ENCODE data around the gene SOX9.
"Not testable (repeated sequence)": the region's sequence is repeated elsewhere in the genome, so short reads cannot be mapped to it uniquely, and the experiment has no call there.

Gene SOX9

DNA sequence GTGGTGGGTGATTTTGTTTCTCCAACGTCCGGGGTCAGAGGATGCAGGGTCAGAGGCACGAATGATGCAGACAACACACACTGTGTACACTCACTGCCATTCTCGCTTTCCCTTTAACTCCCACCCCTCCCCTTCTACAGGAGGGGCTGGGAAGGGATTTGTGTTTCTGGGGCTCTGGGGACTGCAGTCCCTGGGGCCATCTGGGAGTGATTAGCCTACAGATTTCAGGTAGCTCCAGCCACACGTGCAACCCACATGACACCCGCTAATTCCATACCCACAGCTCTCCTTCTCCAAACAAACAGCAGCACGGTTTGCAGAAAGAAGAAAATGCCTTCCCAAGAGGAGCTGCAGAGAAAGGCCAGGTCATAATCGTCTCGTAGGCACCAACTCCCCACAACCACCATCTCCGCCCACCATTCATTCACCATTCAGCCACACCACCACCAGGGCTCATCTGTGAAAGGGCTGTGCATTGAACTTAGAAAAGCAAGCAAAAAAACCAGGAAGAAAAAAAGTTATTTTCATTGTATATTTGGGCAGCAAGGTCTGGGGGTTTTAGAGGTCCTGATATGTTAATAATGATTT, 9.4 kb upstream of the SOX9 start:
- no peak for DNase-seq

DNA sequence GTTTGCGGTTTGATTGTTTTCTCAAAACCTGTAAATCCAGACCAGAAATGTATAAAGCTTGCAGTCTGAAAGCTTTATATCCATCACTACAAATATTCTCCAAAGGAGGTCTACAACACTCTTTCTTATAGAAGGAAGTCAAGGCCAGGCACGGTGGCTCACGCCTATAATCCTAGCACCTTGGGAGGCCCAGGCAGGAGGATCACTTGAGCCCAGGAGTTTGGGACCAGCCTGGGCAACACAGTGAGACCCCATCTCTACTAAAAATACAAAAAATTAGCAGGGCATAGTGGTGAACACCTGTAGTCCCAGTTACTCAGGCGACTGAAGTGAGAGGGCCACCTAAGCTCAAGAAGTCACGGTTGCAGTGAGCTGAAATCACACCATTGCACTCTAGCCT, 8.9 kb upstream of the SOX9 start:
- not testable (repeated sequence) for DNase-seq

DNA sequence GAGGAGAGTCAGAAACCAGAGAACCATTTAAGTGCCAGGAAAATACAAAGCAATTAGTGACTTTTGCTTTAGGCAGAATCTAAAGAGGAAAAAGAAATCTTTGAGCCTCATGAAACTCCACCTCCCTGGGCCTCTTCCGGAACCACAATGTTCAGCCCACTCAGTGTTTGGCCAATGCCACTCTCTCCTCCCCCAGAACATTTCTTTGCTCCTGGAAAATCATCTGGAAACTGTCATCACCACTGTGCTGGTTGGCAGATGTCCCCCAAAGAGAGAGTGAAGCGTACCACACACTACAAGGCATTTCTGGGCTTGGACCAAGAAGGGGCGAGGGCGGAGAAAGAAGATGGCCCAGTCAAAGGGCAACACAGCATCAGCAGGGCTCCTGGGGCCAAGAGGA, 7.1 kb upstream of the SOX9 start:
- DNase-seq, result no peak

DNA sequence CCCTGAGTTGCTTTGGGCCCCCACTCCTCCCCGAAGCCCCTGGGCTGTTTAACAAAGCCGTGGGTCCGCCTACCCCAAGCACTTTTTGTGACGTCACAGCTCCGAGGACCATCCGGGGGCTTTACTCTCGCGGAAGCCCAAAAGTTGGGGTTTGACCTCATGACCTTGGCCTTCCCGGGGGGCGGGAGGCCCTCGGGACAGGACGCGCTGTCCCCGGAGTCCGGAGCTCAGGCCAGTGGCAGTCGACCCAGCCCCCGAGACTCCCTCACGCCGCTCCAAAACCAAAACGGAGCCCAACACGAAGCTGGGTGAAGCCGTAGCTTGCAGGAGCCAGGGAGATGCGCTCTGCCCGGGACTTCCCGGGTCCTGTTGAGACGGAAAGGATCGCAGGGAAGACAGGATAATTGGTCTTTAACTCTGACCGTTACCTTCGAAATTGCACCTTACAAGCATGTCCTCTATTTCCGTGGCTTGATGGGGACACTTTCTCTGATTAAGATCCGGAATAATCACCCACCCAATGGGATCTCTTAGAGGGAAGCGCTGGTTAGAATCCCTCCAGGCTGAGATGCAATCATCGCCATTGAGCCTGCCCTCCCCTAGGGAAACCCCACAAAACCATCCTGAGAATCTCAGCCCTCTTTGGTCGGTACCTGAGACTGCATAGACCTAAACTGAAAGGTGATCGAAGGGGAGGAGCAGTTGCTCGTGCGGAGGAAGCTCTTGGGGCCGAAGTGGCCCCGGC, 4.9 kb upstream of the SOX9 start:
- no peak for DNase-seq

DNA sequence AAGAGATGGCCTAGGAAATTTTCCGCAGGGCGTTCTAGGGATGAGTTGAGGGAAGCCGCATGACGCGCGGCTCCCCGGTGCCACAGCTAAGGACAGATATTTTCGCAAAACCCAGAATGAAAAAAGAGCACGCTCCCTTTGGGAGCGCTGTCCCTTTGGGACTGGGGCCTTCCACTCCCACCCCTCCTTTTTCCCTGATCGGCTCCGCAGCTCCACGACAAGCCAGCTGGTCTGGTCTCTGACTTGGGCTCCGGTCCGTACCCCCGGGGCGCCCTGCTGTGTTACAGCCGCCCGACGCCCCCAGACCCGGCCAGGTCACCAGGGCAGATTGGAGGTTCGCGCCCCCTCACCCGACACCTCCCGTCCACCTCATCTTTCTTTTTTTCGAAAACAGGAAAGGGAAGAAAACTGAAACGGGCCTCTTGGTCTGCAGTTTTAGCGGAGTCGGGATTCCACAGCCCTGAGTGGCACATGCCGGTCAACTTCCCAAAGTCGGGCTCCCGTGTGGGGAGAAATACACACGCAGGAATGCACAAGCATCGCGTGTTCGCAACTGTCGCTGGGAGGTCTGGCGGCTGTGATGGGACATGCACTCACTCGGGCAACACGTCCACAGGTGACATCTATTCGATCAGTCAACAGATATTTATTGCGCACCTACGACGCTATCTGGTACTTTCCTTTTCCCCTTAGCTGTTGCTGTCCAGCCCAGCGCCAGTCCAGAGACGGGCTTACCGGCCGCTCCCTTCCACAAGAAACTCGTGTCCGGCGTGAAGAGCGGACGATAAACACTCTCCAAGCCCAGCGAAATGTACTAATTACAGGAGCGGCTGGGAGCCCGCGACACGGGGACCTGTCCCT, 3.9 kb upstream of the SOX9 start:
- no peak for DNase-seq

DNA sequence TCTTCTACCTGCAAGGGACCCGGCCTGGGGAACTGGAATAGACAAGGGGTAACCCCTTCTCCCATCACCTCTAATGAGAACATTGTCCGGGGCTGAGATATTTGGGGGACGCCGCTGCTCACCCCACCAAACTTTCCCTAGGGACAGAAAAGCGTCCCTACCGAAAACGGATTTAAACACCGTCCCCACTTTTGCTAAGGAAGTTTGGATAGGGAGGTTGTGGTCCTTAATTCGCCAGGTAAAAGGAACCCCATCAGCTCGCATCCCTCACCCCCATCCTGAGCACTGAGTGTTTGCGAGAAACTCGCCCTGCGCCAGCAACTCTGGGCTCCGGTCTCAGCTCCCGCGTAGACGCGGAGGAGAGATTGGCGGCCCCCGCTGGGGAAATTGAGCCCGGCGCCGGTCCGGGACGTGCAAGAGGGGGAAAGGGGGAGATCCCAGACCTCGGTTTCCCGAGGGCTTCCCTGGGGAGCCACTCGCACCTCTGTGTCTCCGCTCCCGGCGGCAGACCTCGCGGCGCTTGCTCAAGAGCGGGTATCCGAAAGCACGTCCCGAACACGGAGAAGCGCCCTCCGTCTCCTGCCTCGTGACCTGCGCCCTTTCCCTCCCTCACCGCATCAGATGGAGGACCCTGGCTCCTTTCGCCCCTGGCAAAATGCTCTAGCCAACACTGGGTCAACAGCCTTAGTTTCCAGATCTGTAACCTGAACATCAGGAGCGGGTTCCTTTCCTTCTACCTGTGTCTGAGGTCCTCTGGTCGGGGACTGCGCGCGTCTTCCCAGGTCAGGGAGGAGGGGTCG, 3.1 kb upstream of the SOX9 start:
- DNase-seq, result no peak

DNA sequence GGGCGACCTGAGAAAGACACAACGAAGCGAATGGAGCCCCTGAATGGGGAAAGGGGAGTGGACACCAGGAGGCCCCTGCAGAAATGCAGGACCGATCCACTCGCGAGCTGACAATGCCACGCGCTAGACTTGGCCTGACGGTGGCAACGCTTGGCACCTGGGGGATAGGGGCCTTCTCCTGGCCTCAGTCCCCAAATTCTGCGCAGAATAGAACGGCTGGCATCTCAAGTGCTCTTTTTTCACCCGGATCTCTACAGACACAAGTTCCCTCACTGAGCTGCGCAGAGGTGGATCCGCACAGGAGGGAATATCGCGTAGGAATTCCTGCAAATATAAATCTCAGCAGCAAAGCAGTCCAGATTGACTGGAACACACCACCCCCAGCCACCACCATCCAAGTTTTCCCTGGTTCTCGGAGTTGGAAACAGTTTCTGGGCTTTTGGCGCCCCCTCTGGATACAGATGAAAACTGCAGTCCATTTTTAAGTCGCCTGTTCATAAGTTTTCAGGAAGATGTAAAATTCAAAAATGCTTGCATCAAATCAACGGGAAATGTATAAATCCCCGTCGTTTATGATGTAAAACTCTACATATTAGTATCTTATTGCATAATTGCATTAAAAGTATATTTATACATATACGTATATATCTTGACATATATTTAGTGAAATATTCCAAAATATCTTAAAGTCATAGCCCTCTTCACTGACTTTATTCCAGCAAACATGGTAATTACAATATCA, 2.3 kb upstream of the SOX9 start:
- DNase-seq, result peak; percentile 42 to 50

DNA sequence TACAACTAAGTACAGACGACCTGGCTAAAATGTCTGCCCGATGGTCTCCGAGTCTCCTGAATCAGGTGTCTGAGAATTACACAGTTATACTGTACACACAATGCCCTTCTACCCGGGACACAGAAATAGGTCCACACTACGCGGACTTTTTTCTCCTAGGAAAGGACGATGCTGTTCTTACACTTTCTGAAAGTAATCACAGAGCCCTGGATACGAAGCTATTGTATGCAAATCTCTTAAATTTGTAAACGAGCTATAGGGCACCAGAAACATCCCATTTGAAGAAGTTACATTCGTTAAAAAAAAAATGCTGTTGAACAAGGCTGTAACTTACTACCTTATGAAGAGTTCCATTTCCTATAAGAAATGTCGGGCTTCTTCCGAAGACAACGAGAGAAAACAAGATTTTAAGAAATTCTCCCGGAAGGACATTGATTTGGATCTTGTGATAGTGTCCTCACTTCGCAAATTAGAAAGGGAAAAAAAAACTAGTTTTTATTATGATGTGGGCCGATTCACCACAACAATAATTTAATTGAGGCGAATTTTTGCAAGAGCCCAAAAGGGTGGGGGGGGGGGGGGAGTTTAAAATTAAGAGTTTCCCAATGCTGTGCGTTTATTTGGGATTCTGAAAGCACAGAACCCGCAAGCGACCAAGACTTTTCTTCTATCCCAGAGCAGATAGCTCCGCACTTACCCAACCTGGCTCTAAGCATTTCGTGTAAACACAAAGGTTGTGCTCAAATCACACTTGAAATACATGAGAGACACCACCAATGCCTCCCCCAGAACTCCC, 1.5 kb upstream of the SOX9 start:
- DNase-seq, result no peak

DNA sequence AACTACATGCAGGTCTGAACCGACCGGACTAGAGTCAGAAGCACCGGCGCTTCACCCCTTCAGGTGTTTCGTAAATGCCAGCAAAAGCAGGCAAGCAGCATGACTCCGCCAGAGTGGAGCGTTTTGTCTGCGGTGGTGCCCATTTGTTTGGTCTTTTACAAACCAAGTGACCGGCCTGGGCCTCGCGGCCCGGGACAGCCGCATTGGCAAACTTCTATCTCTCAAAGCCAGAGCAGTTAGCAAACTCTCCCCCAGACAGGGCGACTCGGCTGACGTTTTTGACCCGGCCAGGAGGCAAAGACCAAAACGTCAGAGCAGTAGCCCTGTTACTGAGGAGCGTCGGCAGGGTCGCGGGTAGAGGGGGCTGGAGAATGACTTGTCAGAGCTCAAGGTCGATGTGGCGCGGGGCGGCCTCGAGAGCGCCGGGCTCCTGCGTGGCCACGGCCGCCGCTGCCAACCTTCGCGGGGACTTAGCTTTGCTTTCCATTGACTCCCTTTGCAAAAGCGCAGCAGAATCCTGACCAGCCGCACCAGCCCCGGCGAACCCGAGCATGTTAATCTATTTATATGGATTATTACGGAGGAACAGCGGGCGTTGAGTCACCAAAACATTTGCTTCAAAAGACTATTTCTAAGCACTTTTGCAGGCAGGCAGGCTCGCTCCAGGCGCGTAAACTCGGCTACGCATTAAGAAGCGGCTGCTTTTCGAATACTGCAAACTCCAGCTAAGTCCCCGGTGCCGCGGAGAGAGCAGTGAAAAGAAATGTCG, 763 bp upstream of the SOX9 start:
- no peak for DNase-seq

DNA sequence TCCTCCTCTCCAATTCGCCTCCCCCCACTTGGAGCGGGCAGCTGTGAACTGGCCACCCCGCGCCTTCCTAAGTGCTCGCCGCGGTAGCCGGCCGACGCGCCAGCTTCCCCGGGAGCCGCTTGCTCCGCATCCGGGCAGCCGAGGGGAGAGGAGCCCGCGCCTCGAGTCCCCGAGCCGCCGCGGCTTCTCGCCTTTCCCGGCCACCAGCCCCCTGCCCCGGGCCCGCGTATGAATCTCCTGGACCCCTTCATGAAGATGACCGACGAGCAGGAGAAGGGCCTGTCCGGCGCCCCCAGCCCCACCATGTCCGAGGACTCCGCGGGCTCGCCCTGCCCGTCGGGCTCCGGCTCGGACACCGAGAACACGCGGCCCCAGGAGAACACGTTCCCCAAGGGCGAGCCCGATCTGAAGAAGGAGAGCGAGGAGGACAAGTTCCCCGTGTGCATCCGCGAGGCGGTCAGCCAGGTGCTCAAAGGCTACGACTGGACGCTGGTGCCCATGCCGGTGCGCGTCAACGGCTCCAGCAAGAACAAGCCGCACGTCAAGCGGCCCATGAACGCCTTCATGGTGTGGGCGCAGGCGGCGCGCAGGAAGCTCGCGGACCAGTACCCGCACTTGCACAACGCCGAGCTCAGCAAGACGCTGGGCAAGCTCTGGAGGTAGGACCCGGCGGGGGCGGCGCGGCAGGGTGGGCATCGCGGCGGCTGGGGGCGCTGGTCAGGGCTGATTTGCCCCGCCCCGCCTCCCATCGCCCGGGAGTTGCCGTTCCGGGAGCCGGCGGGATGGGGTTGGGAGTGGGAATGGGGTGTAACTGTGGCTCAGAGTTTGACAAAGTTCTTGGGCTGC, 567 bp downstream of the SOX9 start:
- no peak for DNase-seq

DNA sequence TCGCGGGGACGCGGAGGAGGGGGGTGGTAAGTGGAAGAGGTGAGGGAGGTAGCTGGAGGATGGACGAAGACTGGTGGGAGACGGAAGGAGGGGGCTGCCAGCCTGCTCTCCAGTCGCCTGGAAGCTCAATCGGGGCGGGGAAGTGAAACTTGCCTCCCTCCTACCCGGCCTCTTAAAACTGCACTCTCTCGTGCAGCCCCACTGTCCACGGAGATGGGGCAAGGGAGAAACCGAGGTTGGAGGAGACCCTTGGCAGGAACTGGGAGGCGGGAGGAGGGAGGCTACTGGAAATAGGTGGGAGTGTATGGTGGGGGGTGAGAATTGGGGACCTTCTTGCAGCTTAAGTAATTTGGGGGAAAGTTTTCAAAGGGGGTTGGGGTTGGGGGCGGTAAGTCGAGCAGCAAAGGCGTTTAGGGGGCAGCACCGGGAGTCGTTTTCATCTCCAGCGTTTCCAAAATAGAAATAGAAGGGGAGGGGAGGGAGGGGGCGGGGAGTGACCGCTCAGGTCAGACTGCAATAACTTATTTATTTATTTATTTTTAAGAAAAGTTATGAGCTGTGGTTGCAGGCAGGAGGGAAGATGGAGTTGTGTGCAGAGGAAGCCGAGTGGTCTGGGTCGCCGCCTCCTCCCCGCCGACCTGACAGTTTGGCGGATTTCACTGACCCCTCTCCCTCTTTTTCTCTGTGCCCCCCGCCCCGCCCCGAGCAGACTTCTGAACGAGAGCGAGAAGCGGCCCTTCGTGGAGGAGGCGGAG, 1.4 kb downstream of the SOX9 start:
- DNase-seq, result no peak

DNA sequence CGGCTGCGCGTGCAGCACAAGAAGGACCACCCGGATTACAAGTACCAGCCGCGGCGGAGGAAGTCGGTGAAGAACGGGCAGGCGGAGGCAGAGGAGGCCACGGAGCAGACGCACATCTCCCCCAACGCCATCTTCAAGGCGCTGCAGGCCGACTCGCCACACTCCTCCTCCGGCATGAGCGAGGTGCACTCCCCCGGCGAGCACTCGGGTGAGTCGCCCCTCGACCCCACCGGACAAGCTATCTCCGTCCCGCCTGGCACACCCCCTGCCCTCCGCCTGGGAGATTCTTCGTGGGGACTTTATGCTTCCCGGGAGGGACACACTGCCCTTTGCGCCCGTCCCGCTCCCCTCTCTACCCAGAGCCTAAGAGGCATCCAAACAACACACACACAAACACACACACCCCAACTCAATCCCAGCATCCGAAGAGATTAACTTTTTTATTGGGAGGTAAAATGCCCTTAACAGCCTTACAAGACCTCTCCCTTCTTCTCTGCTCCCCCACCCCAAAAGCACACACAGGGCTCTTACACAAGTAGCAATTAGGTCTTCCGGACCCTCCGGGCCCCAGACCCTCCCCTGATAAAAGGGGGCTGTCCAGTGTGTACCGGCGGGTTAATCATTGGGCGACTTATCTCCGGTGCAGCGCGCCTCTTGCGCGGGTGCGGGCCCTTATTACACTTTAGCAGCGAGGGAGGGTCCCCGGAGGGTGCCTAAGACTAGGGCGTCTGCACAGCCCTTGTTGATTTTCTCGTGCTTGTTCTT, 2.1 kb downstream of the SOX9 start:
- no peak for DNase-seq

DNA sequence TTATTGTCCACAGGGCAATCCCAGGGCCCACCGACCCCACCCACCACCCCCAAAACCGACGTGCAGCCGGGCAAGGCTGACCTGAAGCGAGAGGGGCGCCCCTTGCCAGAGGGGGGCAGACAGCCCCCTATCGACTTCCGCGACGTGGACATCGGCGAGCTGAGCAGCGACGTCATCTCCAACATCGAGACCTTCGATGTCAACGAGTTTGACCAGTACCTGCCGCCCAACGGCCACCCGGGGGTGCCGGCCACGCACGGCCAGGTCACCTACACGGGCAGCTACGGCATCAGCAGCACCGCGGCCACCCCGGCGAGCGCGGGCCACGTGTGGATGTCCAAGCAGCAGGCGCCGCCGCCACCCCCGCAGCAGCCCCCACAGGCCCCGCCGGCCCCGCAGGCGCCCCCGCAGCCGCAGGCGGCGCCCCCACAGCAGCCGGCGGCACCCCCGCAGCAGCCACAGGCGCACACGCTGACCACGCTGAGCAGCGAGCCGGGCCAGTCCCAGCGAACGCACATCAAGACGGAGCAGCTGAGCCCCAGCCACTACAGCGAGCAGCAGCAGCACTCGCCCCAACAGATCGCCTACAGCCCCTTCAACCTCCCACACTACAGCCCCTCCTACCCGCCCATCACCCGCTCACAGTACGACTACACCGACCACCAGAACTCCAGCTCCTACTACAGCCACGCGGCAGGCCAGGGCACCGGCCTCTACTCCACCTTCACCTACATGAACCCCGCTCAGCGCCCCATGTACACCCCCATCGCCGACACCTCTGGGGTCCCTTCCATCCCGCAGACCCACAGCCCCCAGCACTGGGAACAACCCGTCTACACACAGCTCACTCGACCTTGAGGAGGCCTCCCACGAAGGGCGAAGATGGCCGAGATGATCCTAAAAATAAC, 3.0 kb downstream of the SOX9 start:
- DNase-seq, result no peak

DNA sequence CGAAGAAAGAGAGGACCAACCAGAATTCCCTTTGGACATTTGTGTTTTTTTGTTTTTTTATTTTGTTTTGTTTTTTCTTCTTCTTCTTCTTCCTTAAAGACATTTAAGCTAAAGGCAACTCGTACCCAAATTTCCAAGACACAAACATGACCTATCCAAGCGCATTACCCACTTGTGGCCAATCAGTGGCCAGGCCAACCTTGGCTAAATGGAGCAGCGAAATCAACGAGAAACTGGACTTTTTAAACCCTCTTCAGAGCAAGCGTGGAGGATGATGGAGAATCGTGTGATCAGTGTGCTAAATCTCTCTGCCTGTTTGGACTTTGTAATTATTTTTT, 3.6 kb downstream of the SOX9 start:
- no peak for DNase-seq

DNA sequence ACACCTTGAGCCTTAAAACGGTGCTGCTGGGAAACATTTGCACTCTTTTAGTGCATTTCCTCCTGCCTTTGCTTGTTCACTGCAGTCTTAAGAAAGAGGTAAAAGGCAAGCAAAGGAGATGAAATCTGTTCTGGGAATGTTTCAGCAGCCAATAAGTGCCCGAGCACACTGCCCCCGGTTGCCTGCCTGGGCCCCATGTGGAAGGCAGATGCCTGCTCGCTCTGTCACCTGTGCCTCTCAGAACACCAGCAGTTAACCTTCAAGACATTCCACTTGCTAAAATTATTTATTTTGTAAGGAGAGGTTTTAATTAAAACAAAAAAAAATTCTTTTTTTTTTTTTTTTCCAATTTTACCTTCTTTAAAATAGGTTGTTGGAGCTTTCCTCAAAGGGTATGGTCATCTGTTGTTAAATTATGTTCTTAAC, 4.4 kb downstream of the SOX9 start:
- DNase-seq, result no peak

DNA sequence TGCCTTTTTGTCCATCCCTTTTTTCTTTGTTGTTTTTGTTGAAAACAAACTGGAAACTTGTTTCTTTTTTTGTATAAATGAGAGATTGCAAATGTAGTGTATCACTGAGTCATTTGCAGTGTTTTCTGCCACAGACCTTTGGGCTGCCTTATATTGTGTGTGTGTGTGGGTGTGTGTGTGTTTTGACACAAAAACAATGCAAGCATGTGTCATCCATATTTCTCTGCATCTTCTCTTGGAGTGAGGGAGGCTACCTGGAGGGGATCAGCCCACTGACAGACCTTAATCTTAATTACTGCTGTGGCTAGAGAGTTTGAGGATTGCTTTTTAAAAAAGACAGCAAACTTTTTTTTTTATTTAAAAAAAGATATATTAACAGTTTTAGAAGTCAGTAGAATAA, 4.9 kb downstream of the SOX9 start:
- no peak for DNase-seq
